Coronary artery (tissue), 2 donors: ENCODE measurements around the gene LENG8.
"Not testable (repeated sequence)": the region's sequence is repeated elsewhere in the genome, so short reads cannot be mapped to it uniquely, and the experiment has no call there.

Experiments
- DNase-seq: peaks from one replicate; pipeline ENCODE4 v3.0.0-alpha.2; 2017; ENCODE audit warnings: low spot score
- H3K27ac ChIP-seq, 2 donors: fragments of 200-600 bp; sonication (generic); one replicate each; pipeline ENCODE4 v1.5.1; 2016 to 2019
- H3K4me3 ChIP-seq: fragments of 200-600 bp; sonication (generic); 2 replicates; pipeline ENCODE4 v1.5.1; 2016; ENCODE audit warnings: mild to moderate bottlenecking, moderate library complexity
- TF ChIP-seq, protein P1 (sequence below): fragments of 200-600 bp; sonication (generic); IDR thresholded peaks from one replicate; pipeline ENCODE4 v1.5.1; 2019; ENCODE audit warnings: antibody characterized with exemption

Gene LENG8

GRCh38 chr19:54489341-54489740 is 40.3 kb downstream of the LENG8 start:
- no peak for DNase-seq
- Histone ChIP-seq H3K4me3 (no peak overlapping the region), H3K27ac (no peak overlapping the region)
- TF ChIP-seq, protein P1, sequence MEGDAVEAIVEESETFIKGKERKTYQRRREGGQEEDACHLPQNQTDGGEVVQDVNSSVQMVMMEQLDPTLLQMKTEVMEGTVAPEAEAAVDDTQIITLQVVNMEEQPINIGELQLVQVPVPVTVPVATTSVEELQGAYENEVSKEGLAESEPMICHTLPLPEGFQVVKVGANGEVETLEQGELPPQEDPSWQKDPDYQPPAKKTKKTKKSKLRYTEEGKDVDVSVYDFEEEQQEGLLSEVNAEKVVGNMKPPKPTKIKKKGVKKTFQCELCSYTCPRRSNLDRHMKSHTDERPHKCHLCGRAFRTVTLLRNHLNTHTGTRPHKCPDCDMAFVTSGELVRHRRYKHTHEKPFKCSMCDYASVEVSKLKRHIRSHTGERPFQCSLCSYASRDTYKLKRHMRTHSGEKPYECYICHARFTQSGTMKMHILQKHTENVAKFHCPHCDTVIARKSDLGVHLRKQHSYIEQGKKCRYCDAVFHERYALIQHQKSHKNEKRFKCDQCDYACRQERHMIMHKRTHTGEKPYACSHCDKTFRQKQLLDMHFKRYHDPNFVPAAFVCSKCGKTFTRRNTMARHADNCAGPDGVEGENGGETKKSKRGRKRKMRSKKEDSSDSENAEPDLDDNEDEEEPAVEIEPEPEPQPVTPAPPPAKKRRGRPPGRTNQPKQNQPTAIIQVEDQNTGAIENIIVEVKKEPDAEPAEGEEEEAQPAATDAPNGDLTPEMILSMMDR: no peak

- no peak for DNase-seq
- Histone ChIP-seq H3K4me3 (no peak overlapping the region), H3K27ac (no peak overlapping the region)
- TF ChIP-seq, protein P1: no peak
Measured at GRCh38 chr19:54489766-54490165, 40.8 kb downstream of the LENG8 start.

DNA sequence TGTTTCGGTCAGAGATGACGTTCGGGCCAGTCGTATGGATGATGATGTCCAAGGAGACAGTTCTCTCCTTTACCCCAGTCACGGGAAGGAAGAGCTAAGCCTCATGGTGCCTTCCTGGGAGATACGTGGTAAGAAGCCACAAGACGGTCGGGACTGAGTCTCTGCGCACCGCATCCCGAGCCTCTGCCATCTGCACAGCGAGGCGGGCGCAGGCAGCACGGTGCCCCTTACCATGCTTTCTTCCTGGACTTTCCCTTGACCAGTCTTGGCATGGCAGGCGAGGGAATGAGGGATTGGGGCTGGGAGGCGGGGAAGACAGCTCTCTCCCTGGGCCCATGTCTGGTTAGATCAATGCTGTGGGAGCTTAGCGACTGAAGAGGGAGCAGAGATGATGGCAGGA is 43.6 kb downstream of the LENG8 start:
- no peak for DNase-seq
- Histone ChIP-seq H3K27ac (no peak overlapping the region), H3K4me3 (no peak overlapping the region)
- TF ChIP-seq, protein P1: no peak

DNA sequence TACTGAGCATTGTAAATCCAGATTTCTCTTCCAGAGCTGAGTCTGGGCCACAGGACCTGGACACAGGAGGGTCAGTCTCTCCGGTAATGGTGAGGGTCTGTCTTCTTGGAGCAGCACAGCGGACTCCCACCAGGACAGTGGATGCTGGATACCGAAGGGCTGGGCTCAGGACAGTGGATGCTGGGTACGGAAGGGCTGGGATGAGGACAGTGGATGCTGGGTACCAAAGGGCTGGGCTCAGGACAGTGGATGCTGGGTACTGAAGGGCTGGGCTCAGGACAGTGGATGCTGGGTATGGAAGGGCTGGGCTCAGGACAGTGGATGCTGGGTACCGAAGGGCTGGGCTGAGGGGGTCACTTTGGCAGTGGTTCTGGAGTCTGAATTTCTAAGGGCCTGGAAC is 44.1 kb downstream of the LENG8 start:
- H3K4me3 ChIP-seq, H3K27ac ChIP-seq, DNase-seq: not testable (repeated sequence)

DNA sequence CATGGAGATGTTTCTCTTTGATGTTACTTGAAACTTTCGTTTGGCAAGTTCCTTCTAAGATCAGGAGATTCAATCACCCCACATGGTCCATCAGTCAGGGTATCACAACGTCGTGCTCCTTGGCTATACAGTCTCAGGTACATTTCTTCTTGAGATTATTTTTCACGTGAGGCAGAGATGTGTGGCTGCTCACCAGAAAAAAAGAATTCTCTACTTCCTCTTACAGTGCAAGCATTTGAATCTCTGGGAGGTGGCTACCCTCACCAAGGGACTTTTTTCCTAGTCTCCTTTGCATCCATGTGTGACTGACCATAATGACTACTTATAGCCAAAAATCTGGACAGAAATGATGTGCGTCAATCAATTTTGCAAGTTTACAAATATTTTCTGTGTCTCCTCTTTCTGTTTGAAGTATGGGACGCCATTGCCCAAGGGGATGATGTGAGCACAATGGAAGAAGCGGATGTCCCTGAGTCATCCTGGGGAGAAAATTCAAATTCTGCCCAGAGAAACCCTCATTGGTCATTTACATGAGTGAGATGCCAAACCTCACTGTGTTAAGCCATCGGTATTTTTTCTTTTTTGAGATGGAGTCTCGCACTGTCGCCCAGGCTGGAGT is 45.1 kb downstream of the LENG8 start:
- Histone ChIP-seq H3K27ac (no peak overlapping the region), H3K4me3 (no peak overlapping the region)
- TF ChIP-seq, protein P1: no peak
- DNase-seq: no peak

- not testable (repeated sequence) for DNase-seq, H3K27ac ChIP-seq, H3K4me3 ChIP-seq
Measured at GRCh38 chr19:54495284-54495683, 46.3 kb downstream of the LENG8 start.

- DNase-seq, H3K4me3 ChIP-seq, H3K27ac ChIP-seq: not testable (repeated sequence)
Measured at GRCh38 chr19:54497747-54498450, 48.9 kb downstream of the LENG8 start.

DNA sequence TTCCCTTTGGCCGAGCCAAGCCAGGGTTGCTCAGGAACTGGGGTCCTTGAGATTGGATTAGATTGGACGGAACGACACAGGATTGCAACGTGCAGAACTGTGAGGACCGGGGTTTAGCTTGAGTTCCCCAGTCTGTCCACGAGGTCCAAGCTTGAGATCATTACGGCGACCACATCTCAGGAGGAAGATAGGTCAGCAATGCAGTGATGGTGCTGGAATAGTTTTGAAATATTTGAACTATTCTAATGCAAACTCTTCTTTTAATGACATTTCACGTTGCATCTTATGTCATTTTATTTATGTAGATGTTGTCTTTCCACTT is 49.4 kb downstream of the LENG8 start:
- DNase-seq, H3K27ac ChIP-seq, H3K4me3 ChIP-seq: not testable (repeated sequence)

GRCh38 chr19:54502518-54503048 is 53.6 kb downstream of the LENG8 start, which contains the start of gene LAIR2:
TSS of gene LAIR2 (plus strand) at chr19:54502831. CDS start at chr19:54502919, 88 bp downstream.
- H3K27ac ChIP-seq: no peak within 1 kb of the TSS
- H3K4me3 ChIP-seq: no peak within 1 kb of the TSS
- DNase-seq: no peak
- TF ChIP-seq, protein P1: no peak

DNA sequence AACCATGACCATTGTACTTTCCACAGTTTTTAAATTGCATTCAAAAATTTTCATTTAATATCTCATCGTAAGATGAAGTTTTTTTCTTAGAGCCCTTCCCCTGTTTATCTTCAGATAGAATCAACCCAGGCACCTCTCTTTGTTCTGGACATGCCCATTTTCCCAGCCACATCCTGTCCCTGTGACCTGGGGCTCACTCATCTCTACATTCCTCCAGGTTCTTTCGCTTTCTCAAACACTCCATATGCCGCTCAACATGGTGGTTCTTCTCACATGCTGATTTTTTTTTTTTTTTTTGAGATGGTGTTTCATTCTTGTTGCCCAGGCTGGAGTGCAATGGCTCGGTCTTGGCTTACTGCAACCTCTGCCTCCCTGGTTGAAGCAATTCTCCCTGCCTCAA is 56.5 kb downstream of the LENG8 start:
- DNase-seq, H3K27ac ChIP-seq, H3K4me3 ChIP-seq: not testable (repeated sequence)
